Measurements from ENCODE around the gene GPR149. TPM values are rescaled to one million over a fixed set of nuclear protein-coding genes. Genes with fewer than 3 reads are reported as not detected.
"Not testable (repeated sequence)": the region's sequence is repeated elsewhere in the genome, so short reads cannot be mapped to it uniquely, and the experiment has no call there.

Gene GPR149, protein sequence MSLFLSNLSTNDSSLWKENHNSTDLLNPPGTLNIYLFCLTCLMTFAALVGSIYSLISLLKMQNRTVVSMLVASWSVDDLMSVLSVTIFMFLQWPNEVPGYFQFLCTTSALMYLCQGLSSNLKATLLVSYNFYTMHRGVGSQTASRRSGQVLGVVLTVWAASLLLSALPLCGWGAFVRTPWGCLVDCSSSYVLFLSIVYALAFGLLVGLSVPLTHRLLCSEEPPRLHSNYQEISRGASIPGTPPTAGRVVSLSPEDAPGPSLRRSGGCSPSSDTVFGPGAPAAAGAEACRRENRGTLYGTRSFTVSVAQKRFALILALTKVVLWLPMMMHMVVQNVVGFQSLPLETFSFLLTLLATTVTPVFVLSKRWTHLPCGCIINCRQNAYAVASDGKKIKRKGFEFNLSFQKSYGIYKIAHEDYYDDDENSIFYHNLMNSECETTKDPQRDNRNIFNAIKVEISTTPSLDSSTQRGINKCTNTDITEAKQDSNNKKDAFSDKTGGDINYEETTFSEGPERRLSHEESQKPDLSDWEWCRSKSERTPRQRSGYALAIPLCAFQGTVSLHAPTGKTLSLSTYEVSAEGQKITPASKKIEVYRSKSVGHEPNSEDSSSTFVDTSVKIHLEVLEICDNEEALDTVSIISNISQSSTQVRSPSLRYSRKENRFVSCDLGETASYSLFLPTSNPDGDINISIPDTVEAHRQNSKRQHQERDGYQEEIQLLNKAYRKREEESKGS
- total RNA-seq: not detected in 3 replicates
- long read RNA-seq: 0 reads

DNA sequence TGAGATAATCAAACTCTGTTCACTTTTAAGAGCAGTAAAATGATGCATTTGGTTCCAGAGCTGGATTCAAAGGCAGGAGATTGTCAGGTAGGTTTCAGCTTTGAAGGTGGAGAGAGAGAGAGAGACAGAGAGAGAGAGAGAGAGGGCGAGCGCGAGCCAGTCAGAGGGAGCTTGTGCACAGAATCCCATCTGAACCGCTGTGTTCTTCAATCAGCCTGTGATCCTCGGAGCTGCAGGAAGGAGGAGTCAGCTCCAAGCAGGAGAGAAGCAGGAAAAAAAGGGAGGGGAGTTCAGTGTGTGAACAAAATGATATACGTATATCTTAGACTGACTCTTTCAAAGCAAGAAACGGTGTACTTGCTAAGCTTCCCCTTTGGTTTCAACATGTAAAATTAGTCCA, at the start of gene GPR149:
GPR149 (minus strand) TSS at position 177 of the 400 bp plus-strand sequence. CDS start 575 bp downstream, outside the sequence.
- DNase-seq (ENCODE audit: low spot score): no peak
- Mint-ChIP-seq H3K27me3 (ENCODE audit: low read depth) (peaks cover 46% of the 10 kb centered on the region), H3K4me3 (ENCODE audit: unreplicated experiment) (no peak within 1 kb of the TSS), H3K36me3 (ENCODE audit: low read depth) (peaks cover 2% of the 10 kb centered on the region), H3K27ac (ENCODE audit: unreplicated experiment) (no peak within 1 kb of the TSS), H3K9me3 (ENCODE audit: low read depth) (no peaks in the 10 kb centered on the region), H3K4me1 (ENCODE audit: low read depth) (peaks cover 14% of the 10 kb centered on the region)
- TF ChIP-seq, protein P1, sequence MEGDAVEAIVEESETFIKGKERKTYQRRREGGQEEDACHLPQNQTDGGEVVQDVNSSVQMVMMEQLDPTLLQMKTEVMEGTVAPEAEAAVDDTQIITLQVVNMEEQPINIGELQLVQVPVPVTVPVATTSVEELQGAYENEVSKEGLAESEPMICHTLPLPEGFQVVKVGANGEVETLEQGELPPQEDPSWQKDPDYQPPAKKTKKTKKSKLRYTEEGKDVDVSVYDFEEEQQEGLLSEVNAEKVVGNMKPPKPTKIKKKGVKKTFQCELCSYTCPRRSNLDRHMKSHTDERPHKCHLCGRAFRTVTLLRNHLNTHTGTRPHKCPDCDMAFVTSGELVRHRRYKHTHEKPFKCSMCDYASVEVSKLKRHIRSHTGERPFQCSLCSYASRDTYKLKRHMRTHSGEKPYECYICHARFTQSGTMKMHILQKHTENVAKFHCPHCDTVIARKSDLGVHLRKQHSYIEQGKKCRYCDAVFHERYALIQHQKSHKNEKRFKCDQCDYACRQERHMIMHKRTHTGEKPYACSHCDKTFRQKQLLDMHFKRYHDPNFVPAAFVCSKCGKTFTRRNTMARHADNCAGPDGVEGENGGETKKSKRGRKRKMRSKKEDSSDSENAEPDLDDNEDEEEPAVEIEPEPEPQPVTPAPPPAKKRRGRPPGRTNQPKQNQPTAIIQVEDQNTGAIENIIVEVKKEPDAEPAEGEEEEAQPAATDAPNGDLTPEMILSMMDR (IDR thresholded peaks at IDR 0.05): no peak

DNA sequence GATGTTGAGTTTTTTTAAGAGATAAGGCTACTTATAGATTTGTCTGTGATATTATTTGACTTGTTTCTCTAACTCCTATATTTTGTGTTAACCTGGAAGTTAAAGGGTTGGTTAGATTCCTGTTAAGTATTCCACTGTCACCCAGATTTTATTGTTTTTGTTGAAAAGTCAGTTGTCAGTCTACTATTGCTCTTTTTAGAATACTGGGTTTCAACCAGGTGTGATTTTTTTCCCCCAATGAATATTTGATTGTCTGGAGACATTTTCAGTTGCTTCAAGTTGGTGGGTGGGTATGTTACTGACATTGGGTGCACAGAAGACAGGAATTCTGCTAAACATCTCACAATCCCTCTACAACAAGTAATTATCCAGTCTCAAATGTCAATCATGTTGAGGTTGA, 43.8 kb upstream of the GPR149 start:
- TF ChIP-seq, protein P1 (IDR thresholded peaks at IDR 0.05): no peak
- peaks cover 12% of the 10 kb centered on the region for H3K9me3 Mint-ChIP-seq (ENCODE audit: low read depth)
- DNase-seq (ENCODE audit: low spot score): no peak
- no peaks in the 10 kb centered on the region for H3K4me1 Mint-ChIP-seq (ENCODE audit: low read depth)
- no peaks in the 10 kb centered on the region for H3K36me3 Mint-ChIP-seq (ENCODE audit: low read depth)
- H3K27ac Mint-ChIP-seq (ENCODE audit: unreplicated experiment): no peak overlapping the region
- H3K27me3 Mint-ChIP-seq (ENCODE audit: low read depth): peaks cover 4% of the 10 kb centered on the region
- H3K4me3 Mint-ChIP-seq (ENCODE audit: unreplicated experiment): no peak overlapping the region

DNA sequence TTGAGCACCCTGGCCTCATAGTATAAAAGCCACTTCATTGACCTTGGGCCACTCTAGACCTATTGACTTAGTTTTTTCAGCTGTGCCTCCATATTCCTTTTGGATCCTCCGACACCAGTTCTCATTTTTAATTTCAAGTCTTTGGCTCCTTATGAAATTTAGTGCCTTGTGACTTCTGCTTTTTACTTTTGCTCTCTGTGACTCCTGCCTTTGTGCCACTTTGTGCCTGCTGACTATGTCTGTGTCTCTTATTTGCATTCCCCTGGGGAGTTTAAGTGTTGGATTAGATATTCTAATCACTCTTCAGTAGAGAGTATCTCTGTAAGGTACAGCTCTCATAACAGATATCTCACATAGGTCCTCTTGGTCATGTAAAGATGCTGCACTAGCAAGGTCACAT, 39.6 kb upstream of the GPR149 start:
- Mint-ChIP-seq H3K27me3 (ENCODE audit: low read depth) (peaks cover 8% of the 10 kb centered on the region), H3K4me1 (ENCODE audit: low read depth) (no peaks in the 10 kb centered on the region), H3K9me3 (ENCODE audit: low read depth) (peaks cover 9% of the 10 kb centered on the region), H3K27ac (ENCODE audit: unreplicated experiment) (no peak overlapping the region), H3K36me3 (ENCODE audit: low read depth) (no peaks in the 10 kb centered on the region), H3K4me3 (ENCODE audit: unreplicated experiment) (no peak overlapping the region)
- TF ChIP-seq, protein P1 (IDR thresholded peaks at IDR 0.05): no peak
- no peak for DNase-seq (ENCODE audit: low spot score)

DNA sequence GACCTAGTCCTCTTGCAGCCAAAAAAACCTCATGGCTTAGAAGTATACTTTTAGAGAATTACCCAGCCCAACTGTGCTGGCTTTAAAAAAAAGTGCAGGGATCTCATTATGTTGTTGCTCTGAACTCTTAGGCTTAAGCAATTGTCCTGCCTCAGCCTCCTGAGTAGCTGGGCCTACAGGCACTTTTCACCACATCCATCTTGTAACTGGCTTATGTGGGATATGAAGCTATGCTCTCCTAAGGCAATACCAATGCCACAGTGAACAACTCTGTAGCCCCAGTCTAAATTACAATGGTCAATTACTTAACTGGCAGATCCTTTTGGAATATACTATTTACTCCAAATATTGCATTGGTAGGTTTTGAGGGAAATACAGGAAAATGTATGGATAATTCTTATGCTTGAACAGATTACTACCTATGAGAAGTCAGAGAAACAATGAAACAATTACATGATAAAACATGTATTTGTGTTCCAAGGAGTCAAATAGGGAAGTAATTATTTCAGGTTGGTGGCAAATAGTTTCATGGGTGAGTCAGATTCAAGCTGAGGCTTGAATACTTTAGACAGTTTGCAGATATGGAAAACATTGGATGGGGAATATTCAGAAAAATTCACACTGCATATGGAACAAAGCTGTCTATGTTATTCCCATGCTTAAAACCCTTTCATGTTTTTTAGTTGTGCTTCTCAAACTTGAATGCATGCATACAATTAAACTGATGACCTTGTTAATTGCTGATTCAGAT, 34.6 kb upstream of the GPR149 start:
- H3K4me1 Mint-ChIP-seq (ENCODE audit: low read depth): no peaks in the 10 kb centered on the region
- H3K9me3 Mint-ChIP-seq (ENCODE audit: low read depth): no peaks in the 10 kb centered on the region
- H3K27ac Mint-ChIP-seq (ENCODE audit: unreplicated experiment): no peak overlapping the region
- TF ChIP-seq, protein P1 (IDR thresholded peaks at IDR 0.05): no peak
- no peaks in the 10 kb centered on the region for H3K36me3 Mint-ChIP-seq (ENCODE audit: low read depth)
- peaks cover 8% of the 10 kb centered on the region for H3K27me3 Mint-ChIP-seq (ENCODE audit: low read depth)
- H3K4me3 Mint-ChIP-seq (ENCODE audit: unreplicated experiment): no peak overlapping the region
- no peak for DNase-seq (ENCODE audit: low spot score)

DNA sequence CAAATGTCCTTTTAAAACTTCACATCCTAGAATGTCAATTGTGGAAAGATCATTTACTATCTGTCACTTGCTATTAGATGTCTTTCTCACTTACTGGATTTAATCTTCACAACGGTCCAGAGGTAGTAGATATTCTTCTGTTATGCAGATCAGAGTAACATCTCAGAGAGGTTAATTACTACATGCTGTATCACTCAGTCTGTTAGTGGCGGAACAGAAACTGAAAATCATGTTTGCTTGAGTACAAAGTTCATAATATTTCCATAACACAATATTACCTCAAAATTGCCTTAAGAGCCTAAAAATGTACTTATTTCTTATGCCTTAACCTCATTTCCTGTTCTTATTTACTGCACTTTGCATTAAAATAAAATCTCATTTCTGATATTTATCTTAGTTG, 28.6 kb upstream of the GPR149 start:
- Mint-ChIP-seq H3K27ac (ENCODE audit: unreplicated experiment) (no peak overlapping the region), H3K4me3 (ENCODE audit: unreplicated experiment) (no peak overlapping the region), H3K36me3 (ENCODE audit: low read depth) (no peaks in the 10 kb centered on the region), H3K4me1 (ENCODE audit: low read depth) (no peaks in the 10 kb centered on the region), H3K9me3 (ENCODE audit: low read depth) (no peaks in the 10 kb centered on the region), H3K27me3 (ENCODE audit: low read depth) (peaks cover 3% of the 10 kb centered on the region)
- no peak for DNase-seq (ENCODE audit: low spot score)
- TF ChIP-seq, protein P1 (IDR thresholded peaks at IDR 0.05): no peak

DNA sequence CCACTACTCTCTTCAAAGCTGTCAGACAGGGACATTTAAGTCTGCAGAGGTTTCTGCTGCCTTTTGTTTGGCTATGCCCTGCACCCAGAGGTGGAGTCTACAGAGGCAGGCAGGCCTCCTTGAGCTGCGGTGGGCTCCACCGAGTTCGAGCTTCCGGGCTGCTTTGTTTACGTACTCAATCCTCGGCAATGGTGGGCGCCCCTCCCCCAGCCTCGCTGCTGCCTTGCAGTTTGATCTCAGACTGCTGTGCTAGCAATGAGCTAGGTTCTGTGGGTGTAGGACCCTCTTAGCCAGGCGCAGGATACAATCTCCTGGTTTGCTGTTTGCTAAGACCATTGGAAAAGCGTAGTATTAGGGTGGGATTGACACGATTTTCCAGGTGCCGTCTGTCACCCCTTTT, 9.1 kb upstream of the GPR149 start:
- not testable (repeated sequence) for H3K4me1 Mint-ChIP-seq (ENCODE audit: low read depth); H3K9me3 Mint-ChIP-seq (ENCODE audit: low read depth); H3K4me3 Mint-ChIP-seq (ENCODE audit: unreplicated experiment); H3K27ac Mint-ChIP-seq (ENCODE audit: unreplicated experiment); H3K36me3 Mint-ChIP-seq (ENCODE audit: low read depth); DNase-seq (ENCODE audit: low spot score); H3K27me3 Mint-ChIP-seq (ENCODE audit: low read depth)

Data from chondrocyte (in vitro differentiated cells).